ENCODE measurements around the gene PNKP. TPM values are rescaled to one million over a fixed set of nuclear protein-coding genes. Genes with fewer than 3 reads are reported as not detected.

Gene PNKP
- total and polyA plus RNA-seq, 9 of the 15 experiments (the other 6 are each of a cell fraction or from before 2014, with no cell fraction given) = 2.8 to 85.4 (median 25.3) TPM

- TF ChIP-seq ZNF76 (CRISPR knock-in tag; IDR thresholded peaks at IDR 0.05; ENCODE audit: borderline replicate concordance) = no peak
- no peak for TF ChIP-seq MAFF (IDR thresholded peaks at IDR 0.05; ENCODE audit: low read length)
- no peak for TF ChIP-seq ZNF121 (CRISPR knock-in tag; conservative IDR thresholded peaks at IDR 0.05)
- TF ChIP-seq RBM25 (IDR thresholded peaks at IDR 0.05; ENCODE audit: low read depth, low read length, severe bottlenecking) = peak; percentile 62
- peak; percentile 43; the same call in 1 of the 2 replicates for TF ChIP-seq TAF7 (tag; IDR thresholded peaks at IDR 0.05)
- TF ChIP-seq ZNF274 (IDR thresholded peaks at IDR 0.05; ENCODE audit: borderline replicate concordance, low read depth, low read length) = no peak
- TF ChIP-seq PRMT5 (CRISPR knock-in tag; IDR thresholded peaks at IDR 0.05) = no peak
- no peak for TF ChIP-seq ZNF57 (CRISPR knock-in tag; IDR thresholded peaks at IDR 0.05)
- 0 out of 2 replicates have a peak, but pooled peaks have one; percentile 21 for TF ChIP-seq ZNF431 (CRISPR knock-in tag; IDR thresholded peaks at IDR 0.05)
- TF ChIP-seq GABPA (tag; conservative IDR thresholded peaks at IDR 0.05; ENCODE audit: low read depth) = peak; percentile 40
- no peak for TF ChIP-seq PTTG1 (tag; IDR thresholded peaks at IDR 0.05; ENCODE audit: low read depth)
- TF ChIP-seq FOS (IDR thresholded peaks at IDR 0.05; ENCODE audit: extremely low read depth, insufficient read length) = peak; percentile 92
- no peak for TF ChIP-seq EWSR1 (IDR thresholded peaks at IDR 0.05; ENCODE audit: borderline replicate concordance, low read depth, partially characterized antibody)
- peak in 1 of 2 experiments; percentile 74; a peak in 1 of 4 replicates for TF ChIP-seq SIN3A (IDR thresholded peaks at IDR 0.05; ENCODE audit: borderline replicate concordance in 2 of 2, control insufficient read depth in 1 of 2, low read depth in 2 of 2, low read length in 2 of 2)
- peak; percentile 54; the same call in 1 of the 2 replicates for TF ChIP-seq THAP12 (CRISPR knock-in tag; IDR thresholded peaks at IDR 0.05)
- peak; percentile 77 for TF ChIP-seq HES1 (IDR thresholded peaks at IDR 0.05; ENCODE audit: low read depth)
- no peak for TF ChIP-seq DIDO1 (tag; IDR thresholded peaks at IDR 0.05; ENCODE audit: low read depth)
- no peak for TF ChIP-seq GATA2 (CRISPR knock-in tag; IDR thresholded peaks at IDR 0.05)
- TF ChIP-seq MIER1 (IDR thresholded peaks at IDR 0.05; ENCODE audit: low read depth) = no peak
- no peak for TF ChIP-seq RAD21 (CRISPR knock-in tag; conservative IDR thresholded peaks at IDR 0.05 in 1 of 2, IDR thresholded peaks at IDR 0.05 in 1 of 2)
These were observed 2.3 kb upstream of the PNKP start (continued) for GRCh38 chr19:49869484-49870308.
